Right cardiac atrium (tissue), 5 donors: ENCODE measurements around the gene LYVE1. TPM values are rescaled to one million over a fixed set of nuclear protein-coding genes. Genes with fewer than 3 reads are reported as not detected.

Source experiments
- ATAC-seq, 2 donors: fragments of 200-7000 bp; cut with Tn5 transposase; one replicate each; pipeline versions ENCODE4 v1.8.0 to v1.9.1; 2020; ENCODE audit warnings: moderate library complexity in 2 of 2, mild to moderate bottlenecking in 1 of 2
- DNase-seq, 3 donors: peaks; one replicate each; pipeline ENCODE4 v3.0.0-alpha.2; 2020
- H3K27ac ChIP-seq: one replicate; pipeline ENCODE4 v1.5.1; 2013; ENCODE audit warnings: mild to moderate bottlenecking, low read length, control low read depth, moderate library complexity
- H3K27me3 ChIP-seq: one replicate; pipeline ENCODE4 v1.6.1; 2013; ENCODE audit not compliant: control insufficient read depth, insufficient read depth
- H3K4me1 ChIP-seq: one replicate; pipeline ENCODE4 v1.6.1; 2013; ENCODE audit warnings: low read length; ENCODE audit not compliant: control insufficient read depth, insufficient read depth
- H3K4me3 ChIP-seq: one replicate; pipeline ENCODE4 v1.5.1; 2013; ENCODE audit warnings: low read length, control low read depth
- H3K9me3 ChIP-seq: one replicate; pipeline ENCODE4 v1.6.1; 2013; ENCODE audit warnings: low read length; ENCODE audit not compliant: control insufficient read depth
- whole genome bisulfite sequencing: extraction: QIAGEN DNeasy Blood & Tissue Kit; methylation state at CpG from one replicate; pipeline ENCODE4 v1.1.7; 2013; 5-methylcytosine and 5-hydroxymethylcytosine counted together
- intact Hi-C, 4 donors: fragments of 100-400 bp; cut with DNase I; formaldehyde crosslinking; loops; one replicate each; pipeline versions ENCODE4 v1.11.0 to v1.14.0; 2022 to 2023
- polyA plus RNA-seq: library from polyadenylated mRNA; stranded (reverse); fragments of 200-250 nt; gene quantifications from one replicate; pipeline ENCODE4 v1.2.3, GENCODE V29; 2013
- total RNA-seq, 4 donors: library from RNA; stranded (reverse); fragmentation: NEBNext Ultra II Directional; extraction: Animal tissue kit (Norgen Biotek cat#: 25700); gene quantifications; one replicate each; pipeline ENCODE4 v1.2.1, GENCODE V29; 2021
- donor health status: healthy with polysubstance abuse.
- donor health status: DM: no; HTN: yes; CAD: no.
- donor health status: DM: no; HTN: no; CAD: no.
- donor health status: DM: no; HTN: yes; CAD: no; lungs with severe emphysema.
- donor health status: DM: yes; HTN: yes; CAD: no.

Gene LYVE1
- total and polyA plus RNA-seq, 5 donors: 12.6 to 114 (median 87.9) TPM

DNA sequence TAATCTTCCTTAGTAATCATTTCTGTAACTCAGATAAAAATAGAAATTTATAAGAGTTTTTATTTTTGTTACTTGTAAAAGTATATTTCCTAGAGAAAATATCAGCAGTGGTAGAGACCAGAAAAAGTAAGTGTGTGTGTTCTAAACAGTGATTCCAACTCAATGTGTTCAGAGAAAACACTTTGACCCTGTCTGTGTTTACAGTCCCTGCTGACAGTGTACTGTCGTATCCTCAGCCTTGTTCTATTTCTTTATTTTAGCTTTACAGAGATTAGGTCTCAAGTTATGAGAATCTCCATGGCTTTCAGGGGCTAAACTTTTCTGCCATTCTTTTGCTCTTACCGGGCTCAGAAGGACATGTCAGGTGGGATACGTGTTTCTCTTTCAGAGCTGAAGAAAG lies 10.2 kb downstream of the LYVE1 start:
- Histone ChIP-seq H3K4me3 (no peak overlapping the region), H3K4me1 (no peaks in the 10 kb centered on the region), H3K27me3 (no peaks in the 10 kb centered on the region), H3K27ac (no peak overlapping the region), H3K9me3 (no peaks in the 10 kb centered on the region)
- 83% methylated on average over 3 of the region's 3 CpGs for WGBS
- DNase-seq: no peak
- no peak for ATAC-seq
- intact Hi-C loops: no loop called here

DNA sequence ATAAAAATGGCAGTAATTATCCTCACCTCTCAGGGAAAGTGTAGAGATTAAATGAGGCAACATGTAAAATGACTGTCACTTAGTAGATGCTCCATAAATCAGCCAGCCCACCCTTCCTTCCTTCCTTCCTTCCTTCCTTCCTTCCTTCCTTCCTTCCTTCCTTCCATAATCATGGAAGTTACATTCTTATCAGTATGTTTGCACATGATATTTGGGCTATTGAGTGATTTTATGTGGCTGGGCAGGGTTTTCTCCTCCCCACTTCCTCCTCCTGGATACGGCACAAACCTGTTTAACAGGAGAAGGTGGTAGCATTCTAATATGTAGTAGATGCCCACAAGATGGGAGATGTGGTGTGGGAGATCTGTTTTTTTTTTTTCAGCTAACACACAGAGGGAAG lies 11.9 kb downstream of the LYVE1 start:
- DNase-seq: no peak

GRCh38 chr11:10551845-10552352 lies 16.6 kb downstream of the LYVE1 start:
- Histone ChIP-seq H3K4me1 (no peaks in the 10 kb centered on the region), H3K4me3 (no peak overlapping the region), H3K27me3 (no peaks in the 10 kb centered on the region), H3K27ac (no peak overlapping the region), H3K9me3 (no peaks in the 10 kb centered on the region)
- WGBS: 96% methylated on average over 3 of the region's 3 CpGs
- ATAC-seq (no peak), DNase-seq (no peak)
- intact Hi-C loops: no loop called here

More for the DNA sequence above, 11.9 kb downstream of the LYVE1 start:
- 63% methylated on average over 1 of the region's 1 CpG for WGBS
- intact Hi-C loops: no loop called here
- Histone ChIP-seq H3K27ac (no peak overlapping the region), H3K9me3 (no peaks in the 10 kb centered on the region), H3K4me1 (no peaks in the 10 kb centered on the region), H3K4me3 (no peak overlapping the region), H3K27me3 (no peaks in the 10 kb centered on the region)
- ATAC-seq: no peak

DNA sequence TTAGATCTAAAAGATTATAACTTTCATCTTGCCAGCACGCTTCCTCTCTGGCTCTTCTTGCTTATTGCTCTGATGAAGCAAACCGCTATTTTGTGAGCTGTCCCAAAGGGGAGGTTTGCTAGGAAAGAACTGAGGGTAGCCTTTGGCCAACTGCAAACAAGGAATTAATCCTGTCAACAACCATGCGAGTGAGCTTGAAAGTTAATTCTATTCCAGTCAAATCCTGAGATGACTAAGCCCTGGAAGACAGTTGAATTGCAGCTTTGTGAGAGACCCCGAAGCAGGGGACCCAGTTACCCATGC lies 17.2 kb downstream of the LYVE1 start:
- no peaks in the 10 kb centered on the region for H3K9me3 ChIP-seq
- ATAC-seq (no peak), DNase-seq (no peak)
- H3K27me3 ChIP-seq: no peaks in the 10 kb centered on the region
- H3K27ac ChIP-seq: no peak overlapping the region
- WGBS: 85% methylated on average over 4 of the region's 4 CpGs
- no peaks in the 10 kb centered on the region for H3K4me1 ChIP-seq
- no peak overlapping the region for H3K4me3 ChIP-seq
- intact Hi-C loops: no loop called here

GRCh38 chr11:10550503-10551289 lies 17.8 kb downstream of the LYVE1 start:
- ATAC-seq: no peak
- Histone ChIP-seq H3K4me1 (no peaks in the 10 kb centered on the region), H3K9me3 (no peaks in the 10 kb centered on the region), H3K27me3 (no peaks in the 10 kb centered on the region), H3K27ac (no peak overlapping the region), H3K4me3 (no peak overlapping the region)
- 87% methylated on average over 3 of the region's 3 CpGs for WGBS
- intact Hi-C loops: no loop called here
- DNase-seq: no peak

DNA sequence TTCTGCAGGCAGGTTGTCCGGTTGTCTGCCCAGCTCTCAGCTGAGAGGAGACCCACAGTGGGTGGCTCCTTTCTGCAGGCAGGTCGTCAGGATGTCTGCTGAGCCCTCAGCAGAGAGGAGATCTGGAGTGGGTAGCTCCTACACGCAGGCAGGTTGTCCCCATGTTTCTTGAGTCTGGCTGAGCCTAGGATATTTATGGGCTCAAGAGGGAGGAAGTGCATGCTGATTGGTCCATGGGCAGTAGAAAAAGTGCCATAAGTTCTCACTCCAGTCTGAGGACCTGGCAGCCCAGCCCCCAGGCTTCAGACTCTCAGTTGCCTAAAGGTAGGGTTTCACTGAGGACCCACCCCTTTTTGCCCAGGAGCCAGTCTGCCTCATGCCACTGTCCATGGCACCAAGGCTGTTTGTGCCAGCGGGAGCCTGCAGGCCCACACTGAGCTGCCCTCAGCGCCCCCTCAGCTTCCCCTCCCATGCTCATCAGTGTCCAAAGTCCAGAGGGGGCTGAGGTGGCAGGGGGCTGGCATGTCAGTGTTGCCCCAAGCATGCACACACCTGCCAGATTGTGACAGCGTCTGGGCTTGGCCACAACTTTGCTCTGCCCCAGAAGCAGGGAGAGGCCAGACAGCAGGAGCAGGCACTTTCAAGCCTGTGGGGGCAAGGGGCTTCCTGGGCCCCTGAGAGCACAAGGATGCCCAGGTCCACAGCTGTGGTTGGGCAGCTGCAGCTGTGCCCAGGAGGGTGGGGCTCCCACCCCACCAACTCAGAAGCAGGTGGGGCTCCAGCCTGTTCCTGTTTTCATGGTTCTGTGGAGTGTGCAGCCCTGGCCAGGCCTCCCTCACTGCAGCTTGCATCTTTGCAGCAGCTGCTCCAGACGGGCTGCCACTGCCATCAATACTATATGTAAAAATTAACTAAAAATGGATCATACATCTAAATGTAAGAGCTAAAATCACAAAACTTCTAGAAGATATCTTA lies 23.7 kb downstream of the LYVE1 start:
- Histone ChIP-seq H3K27me3 (no peaks in the 10 kb centered on the region), H3K9me3 (no peaks in the 10 kb centered on the region)

GRCh38 chr11:10543782-10544181 lies 24.7 kb downstream of the LYVE1 start:
- H3K27ac ChIP-seq: no peak overlapping the region
- H3K9me3 ChIP-seq: no peaks in the 10 kb centered on the region
- H3K27me3 ChIP-seq: no peaks in the 10 kb centered on the region
- no peak overlapping the region for H3K4me3 ChIP-seq
- no peak for ATAC-seq
- no peaks in the 10 kb centered on the region for H3K4me1 ChIP-seq
- no peak for DNase-seq
- 96% methylated on average over 14 of the region's 14 CpGs for WGBS
- intact Hi-C loops: loop anchor here in 1 of 4 donors (10.0 kb wide), 1 partner anchor 191 kb away; no protein-coding TSS in a partner anchor

More for the DNA sequence above, 23.7 kb downstream of the LYVE1 start:
- 79% methylated on average over 7 of the region's 7 CpGs for WGBS
- H3K27ac ChIP-seq: no peak overlapping the region
- intact Hi-C loops: loop anchor here in 1 of 4 donors (10.0 kb wide), 1 partner anchor 190 kb away; no protein-coding TSS in a partner anchor
- no peaks in the 10 kb centered on the region for H3K4me1 ChIP-seq
- ATAC-seq: no peak
- peak in 1 of 3 donors; percentile 30 for DNase-seq
- no peak overlapping the region for H3K4me3 ChIP-seq

- no peak for ATAC-seq
- H3K27ac ChIP-seq: no peak overlapping the region
- WGBS: 90% methylated on average over 3 of the region's 3 CpGs
- no peak overlapping the region for H3K4me3 ChIP-seq
- no peaks in the 10 kb centered on the region for H3K9me3 ChIP-seq
- intact Hi-C loops: loop anchor here in 1 of 4 donors (10.0 kb wide), 1 partner anchor 192 kb away; no protein-coding TSS in a partner anchor
- DNase-seq: no peak
- no peaks in the 10 kb centered on the region for H3K27me3 ChIP-seq
- H3K4me1 ChIP-seq: no peaks in the 10 kb centered on the region
These were observed 25.7 kb downstream of the LYVE1 start for GRCh38 chr11:10542776-10543175.

GRCh38 chr11:10541561-10541930 lies 26.9 kb downstream of the LYVE1 start:
- H3K27me3 ChIP-seq: no peaks in the 10 kb centered on the region
- intact Hi-C loops: loop anchor here in 1 of 4 donors (10.0 kb wide), 1 partner anchor 193 kb away; no protein-coding TSS in a partner anchor
- ATAC-seq (no peak), DNase-seq (no peak)
- H3K9me3 ChIP-seq: no peaks in the 10 kb centered on the region
- H3K4me3 ChIP-seq: peak overlapping the region; percentile 28
- WGBS: 62% methylated on average over 5 of the region's 5 CpGs
- H3K4me1 ChIP-seq: no peaks in the 10 kb centered on the region
- H3K27ac ChIP-seq: no peak overlapping the region

- under 1% methylated on average over 54 of the region's 54 CpGs for WGBS
- intact Hi-C loops: loop anchor here in 1 of 4 donors (10.0 kb wide), 1 partner anchor 194 kb away; no protein-coding TSS in a partner anchor
- Histone ChIP-seq H3K27ac (peak within 1 kb of the TSS; percentile 79), H3K4me3 (peak within 1 kb of the TSS; percentile 75), H3K4me1 (no peaks in the 10 kb centered on the region), H3K9me3 (no peaks in the 10 kb centered on the region), H3K27me3 (no peaks in the 10 kb centered on the region)
- DNase-seq: peak; percentile 95 to 99 (median 98)
- peak; percentile 100 for ATAC-seq
These were observed 27.4 kb downstream of the LYVE1 start, which contains the start of gene RNF141 for GRCh38 chr11:10540915-10541560. RNF141 (minus strand) TSS chr11:10541187; CDS start chr11:10534158, 7,029 bp downstream.
